ENCODE measurements around the gene GOLM1. TPM values are rescaled to one million over a fixed set of nuclear protein-coding genes. Genes with fewer than 3 reads are reported as not detected.

Gene GOLM1
- total and polyA plus RNA-seq, 4 donors = 7.9 to 28.5 (median 13.2) TPM

DNA sequence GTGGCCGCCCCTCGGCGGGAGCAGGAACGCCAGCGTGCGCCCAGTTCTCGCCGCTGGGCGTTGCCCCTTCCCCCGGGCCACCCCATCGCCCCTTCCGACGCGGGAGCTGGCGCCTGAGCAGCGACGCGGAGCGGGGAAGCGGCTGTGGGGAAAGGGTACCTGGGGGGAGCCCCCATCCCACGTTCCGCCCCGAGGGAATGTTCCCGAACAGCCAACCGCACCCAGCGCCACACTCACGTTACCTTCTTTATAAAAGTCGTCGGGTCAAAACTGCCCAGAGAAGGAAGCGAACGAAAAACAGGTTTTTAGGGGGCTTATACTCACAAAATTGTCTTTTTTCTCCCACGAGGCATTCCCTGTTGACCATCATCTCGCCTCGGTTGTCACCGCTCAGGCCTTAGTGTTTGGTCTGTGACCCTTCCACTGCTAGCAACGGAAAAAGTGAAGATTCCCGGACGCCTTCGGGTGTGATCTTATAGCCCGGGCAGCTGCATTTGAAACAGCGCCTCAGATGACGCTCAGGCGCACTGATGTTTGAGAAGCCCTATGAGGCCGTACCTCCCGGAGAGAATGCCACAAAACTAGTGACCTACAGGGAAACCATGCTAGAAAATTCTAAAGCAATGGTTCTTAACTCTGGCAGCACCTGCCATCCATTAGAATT, 475 bp upstream of the GOLM1 start:
- Histone ChIP-seq H3K36me3 (ENCODE audit: control insufficient read depth in 4 of 4, insufficient read depth in 3 of 4, low read depth in 1 of 4, low read length in 3 of 4) (no peaks in the 10 kb centered on the region), H3K9ac (ENCODE audit: low read depth in 1 of 2, low read length in 2 of 2) (peak overlapping the region; percentile 28 to 49), H3K27me3 (ENCODE audit: control insufficient read depth in 4 of 4, insufficient read depth in 4 of 4, low read length in 3 of 4) (peaks cover 0 to 3% (median 0%) of the 10 kb centered on the region in 4 donors), H3K9me3 (ENCODE audit: control insufficient read depth in 4 of 4, low read length in 3 of 4) (no peaks in the 10 kb centered on the region), H3K4me1 (ENCODE audit: control insufficient read depth in 4 of 4, insufficient read depth in 4 of 4, low read length in 3 of 4) (peaks cover 8 to 14% (median 10%) of the 10 kb centered on the region in 4 donors), H3K4me3 (ENCODE audit: low read depth in 1 of 3, low read length in 3 of 3) (peak overlapping the region; percentile 30 to 82 (median 67)), H3K27ac (ENCODE audit: low read depth in 1 of 2, low read length in 2 of 2) (peak overlapping the region; percentile 42 to 44)
- DNase-seq (ENCODE audit: low spot score) = peak; percentile 56
- TF ChIP-seq, protein P1, sequence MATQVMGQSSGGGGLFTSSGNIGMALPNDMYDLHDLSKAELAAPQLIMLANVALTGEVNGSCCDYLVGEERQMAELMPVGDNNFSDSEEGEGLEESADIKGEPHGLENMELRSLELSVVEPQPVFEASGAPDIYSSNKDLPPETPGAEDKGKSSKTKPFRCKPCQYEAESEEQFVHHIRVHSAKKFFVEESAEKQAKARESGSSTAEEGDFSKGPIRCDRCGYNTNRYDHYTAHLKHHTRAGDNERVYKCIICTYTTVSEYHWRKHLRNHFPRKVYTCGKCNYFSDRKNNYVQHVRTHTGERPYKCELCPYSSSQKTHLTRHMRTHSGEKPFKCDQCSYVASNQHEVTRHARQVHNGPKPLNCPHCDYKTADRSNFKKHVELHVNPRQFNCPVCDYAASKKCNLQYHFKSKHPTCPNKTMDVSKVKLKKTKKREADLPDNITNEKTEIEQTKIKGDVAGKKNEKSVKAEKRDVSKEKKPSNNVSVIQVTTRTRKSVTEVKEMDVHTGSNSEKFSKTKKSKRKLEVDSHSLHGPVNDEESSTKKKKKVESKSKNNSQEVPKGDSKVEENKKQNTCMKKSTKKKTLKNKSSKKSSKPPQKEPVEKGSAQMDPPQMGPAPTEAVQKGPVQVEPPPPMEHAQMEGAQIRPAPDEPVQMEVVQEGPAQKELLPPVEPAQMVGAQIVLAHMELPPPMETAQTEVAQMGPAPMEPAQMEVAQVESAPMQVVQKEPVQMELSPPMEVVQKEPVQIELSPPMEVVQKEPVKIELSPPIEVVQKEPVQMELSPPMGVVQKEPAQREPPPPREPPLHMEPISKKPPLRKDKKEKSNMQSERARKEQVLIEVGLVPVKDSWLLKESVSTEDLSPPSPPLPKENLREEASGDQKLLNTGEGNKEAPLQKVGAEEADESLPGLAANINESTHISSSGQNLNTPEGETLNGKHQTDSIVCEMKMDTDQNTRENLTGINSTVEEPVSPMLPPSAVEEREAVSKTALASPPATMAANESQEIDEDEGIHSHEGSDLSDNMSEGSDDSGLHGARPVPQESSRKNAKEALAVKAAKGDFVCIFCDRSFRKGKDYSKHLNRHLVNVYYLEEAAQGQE (IDR thresholded peaks at IDR 0.05) = no peak
- TF ChIP-seq HNF4A (conservative IDR thresholded peaks at IDR 0.05) (no peak), JUND (IDR thresholded peaks at IDR 0.05) (no peak), CTCF (IDR thresholded peaks at IDR 0.05; ENCODE audit: low read depth, low read length, missing input control) (no peak), GABPA (IDR thresholded peaks at IDR 0.05 in 1 of 2, conservative IDR thresholded peaks at IDR 0.05 in 1 of 2) (no peak), YY1 (IDR thresholded peaks at IDR 0.05) (no peak), EGR1 (IDR thresholded peaks at IDR 0.05; ENCODE audit: low read depth in 2 of 2) (no peak), TAF1 (conservative IDR thresholded peaks at IDR 0.05) (no peak), FOXA1 (IDR thresholded peaks at IDR 0.05) (no peak), RAD21 (IDR thresholded peaks at IDR 0.05) (no peak), NR2F2 (IDR thresholded peaks at IDR 0.05) (no peak)
- WGBS = 4% methylated on average over 45 of the region's 45 CpGs

GRCh38 chr9:86097510-86098224, 1.7 kb downstream of the GOLM1 start:
- no peaks in the 10 kb centered on the region for H3K36me3 ChIP-seq (ENCODE audit: control insufficient read depth in 4 of 4, insufficient read depth in 3 of 4, low read depth in 1 of 4, low read length in 3 of 4)
- no peak overlapping the region for H3K4me3 ChIP-seq (ENCODE audit: low read depth in 1 of 3, low read length in 3 of 3)
- WGBS = 88% methylated on average over 10 of the region's 10 CpGs
- peaks cover 9 to 14% (median 12%) of the 10 kb centered on the region in 4 donors for H3K4me1 ChIP-seq (ENCODE audit: control insufficient read depth in 4 of 4, insufficient read depth in 4 of 4, low read length in 3 of 4)
- no peaks in the 10 kb centered on the region for H3K9me3 ChIP-seq (ENCODE audit: control insufficient read depth in 4 of 4, low read length in 3 of 4)
- DNase-seq (ENCODE audit: low spot score) = no peak
- TF ChIP-seq RXRA (IDR thresholded peaks at IDR 0.05) (no peak), MAX (IDR thresholded peaks at IDR 0.05) (no peak), HNF4G (IDR thresholded peaks at IDR 0.05) (no peak)
- H3K27me3 ChIP-seq (ENCODE audit: control insufficient read depth in 4 of 4, insufficient read depth in 4 of 4, low read length in 3 of 4) = peaks cover 0 to 3% (median 0%) of the 10 kb centered on the region in 4 donors
- H3K9ac ChIP-seq (ENCODE audit: low read depth in 1 of 2, low read length in 2 of 2) = no peak overlapping the region
- no peak overlapping the region for H3K27ac ChIP-seq (ENCODE audit: low read depth in 1 of 2, low read length in 2 of 2)
